ENCODE data around the gene WDR5.

GRCh38 chr9:134165357-134166315, 29.8 kb downstream of the WDR5 start:
- TF ChIP-seq EZH2phosphoT487 (IDR thresholded peaks at IDR 0.05; ENCODE audit: insufficient read depth, low read depth) (no peak), EZH2 (IDR thresholded peaks at IDR 0.05; ENCODE audit: insufficient read depth, poor library complexity, severe bottlenecking) (no peak)

Measured in GM23248 (cell line).